GM12801 (cell line): Measurements from ENCODE around the gene RPS6KC1.

ENCODE experiments used
- CTCF ChIP-seq: IDR thresholded peaks from one replicate; pipeline ENCODE4 v1.5.1; 2011; ENCODE audit warnings: control low read depth; ENCODE audit not compliant: insufficient read length; ENCODE audit errors: extremely low read depth

RPS6KC1 gene

GRCh38 chr1:213201380-213202155 lies 150.5 kb downstream of the RPS6KC1 start:
- no peak for TF ChIP-seq CTCF

GRCh38 chr1:213211201-213211600 lies 160.2 kb downstream of the RPS6KC1 start:
- no peak for TF ChIP-seq CTCF

GRCh38 chr1:213221209-213221608 lies 170.2 kb downstream of the RPS6KC1 start:
- no peak for TF ChIP-seq CTCF

DNA sequence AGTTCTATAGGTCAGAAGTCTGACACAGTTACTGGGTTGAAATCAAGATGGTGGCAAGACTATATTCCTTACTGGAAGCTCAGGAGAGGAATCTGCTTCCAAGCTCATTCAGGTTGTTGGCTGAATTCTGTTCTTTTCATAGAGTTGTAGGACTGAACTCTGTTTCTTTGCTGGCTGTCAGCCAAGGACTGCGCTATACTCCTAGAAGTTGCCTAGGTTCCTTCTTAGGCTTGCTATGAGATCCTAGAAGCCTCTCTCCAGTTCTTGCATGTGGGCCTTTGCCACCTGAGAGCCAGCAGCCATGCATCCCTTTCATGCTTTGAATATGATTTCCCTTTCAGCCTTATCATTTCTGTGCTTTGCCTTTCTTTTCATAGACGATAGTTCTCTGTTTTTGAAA lies 176.4 kb downstream of the RPS6KC1 start:
- TF ChIP-seq CTCF = no peak

- TF ChIP-seq CTCF = no peak
These were observed 180.8 kb downstream of the RPS6KC1 start for GRCh38 chr1:213231795-213232231.

DNA sequence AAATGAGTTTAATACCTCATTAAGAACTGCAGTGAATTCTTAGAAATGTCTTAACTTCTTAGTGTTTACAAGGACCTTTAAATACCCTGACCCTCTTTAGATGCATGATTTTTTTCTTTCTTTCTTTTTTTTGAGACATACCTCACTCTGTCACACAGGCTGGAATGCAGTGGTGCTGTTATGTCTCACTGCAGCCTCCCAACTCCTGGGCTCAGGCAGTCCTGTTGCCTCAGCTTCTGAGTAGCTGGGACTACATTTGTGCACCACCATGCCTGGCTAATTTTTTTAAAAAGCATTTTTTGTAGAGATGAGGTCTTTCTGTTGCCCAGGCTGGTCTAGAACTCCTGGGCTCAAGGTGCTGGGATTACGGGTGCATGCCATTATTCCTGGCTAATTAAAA lies 191.8 kb downstream of the RPS6KC1 start:
- TF ChIP-seq CTCF = no peak

- TF ChIP-seq CTCF = no peak
These were observed 193.6 kb downstream of the RPS6KC1 start for GRCh38 chr1:213244664-213245091.
